ENCODE results near the gene SENP3.

Gene SENP3

DNA sequence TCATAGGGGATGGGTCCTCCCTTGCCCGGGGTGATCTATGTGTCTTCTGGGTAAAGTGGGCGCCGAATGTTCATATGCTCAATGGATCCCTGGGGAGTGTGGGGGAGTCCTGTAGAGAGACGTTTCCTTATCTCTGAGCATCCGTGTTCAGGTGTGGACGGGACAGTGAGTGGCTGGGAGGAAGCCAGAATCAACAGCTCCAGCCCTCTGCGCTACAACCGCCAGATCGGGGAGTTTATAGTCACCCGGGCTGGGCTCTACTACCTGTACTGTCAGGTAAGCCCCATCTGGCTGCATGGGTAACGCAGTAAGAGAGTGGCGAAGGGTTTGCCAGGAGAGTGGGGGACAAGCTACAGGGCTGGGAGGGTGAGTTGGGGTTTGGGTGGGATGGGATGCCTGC, 5.1 kb upstream of the SENP3 start:
- DNase-seq (ENCODE audit: low spot score) = no peak

DNA sequence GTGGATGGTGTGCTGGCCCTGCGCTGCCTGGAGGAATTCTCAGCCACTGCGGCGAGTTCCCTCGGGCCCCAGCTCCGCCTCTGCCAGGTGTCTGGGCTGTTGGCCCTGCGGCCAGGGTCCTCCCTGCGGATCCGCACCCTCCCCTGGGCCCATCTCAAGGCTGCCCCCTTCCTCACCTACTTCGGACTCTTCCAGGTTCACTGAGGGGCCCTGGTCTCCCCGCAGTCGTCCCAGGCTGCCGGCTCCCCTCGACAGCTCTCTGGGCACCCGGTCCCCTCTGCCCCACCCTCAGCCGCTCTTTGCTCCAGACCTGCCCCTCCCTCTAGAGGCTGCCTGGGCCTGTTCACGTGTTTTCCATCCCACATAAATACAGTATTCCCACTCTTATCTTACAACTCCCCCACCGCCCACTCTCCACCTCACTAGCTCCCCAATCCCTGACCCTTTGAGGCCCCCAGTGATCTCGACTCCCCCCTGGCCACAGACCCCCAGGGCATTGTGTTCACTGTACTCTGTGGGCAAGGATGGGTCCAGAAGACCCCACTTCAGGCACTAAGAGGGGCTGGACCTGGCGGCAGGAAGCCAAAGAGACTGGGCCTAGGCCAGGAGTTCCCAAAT, 4.5 kb upstream of the SENP3 start:
- DNase-seq (ENCODE audit: low spot score) = no peak

DNA sequence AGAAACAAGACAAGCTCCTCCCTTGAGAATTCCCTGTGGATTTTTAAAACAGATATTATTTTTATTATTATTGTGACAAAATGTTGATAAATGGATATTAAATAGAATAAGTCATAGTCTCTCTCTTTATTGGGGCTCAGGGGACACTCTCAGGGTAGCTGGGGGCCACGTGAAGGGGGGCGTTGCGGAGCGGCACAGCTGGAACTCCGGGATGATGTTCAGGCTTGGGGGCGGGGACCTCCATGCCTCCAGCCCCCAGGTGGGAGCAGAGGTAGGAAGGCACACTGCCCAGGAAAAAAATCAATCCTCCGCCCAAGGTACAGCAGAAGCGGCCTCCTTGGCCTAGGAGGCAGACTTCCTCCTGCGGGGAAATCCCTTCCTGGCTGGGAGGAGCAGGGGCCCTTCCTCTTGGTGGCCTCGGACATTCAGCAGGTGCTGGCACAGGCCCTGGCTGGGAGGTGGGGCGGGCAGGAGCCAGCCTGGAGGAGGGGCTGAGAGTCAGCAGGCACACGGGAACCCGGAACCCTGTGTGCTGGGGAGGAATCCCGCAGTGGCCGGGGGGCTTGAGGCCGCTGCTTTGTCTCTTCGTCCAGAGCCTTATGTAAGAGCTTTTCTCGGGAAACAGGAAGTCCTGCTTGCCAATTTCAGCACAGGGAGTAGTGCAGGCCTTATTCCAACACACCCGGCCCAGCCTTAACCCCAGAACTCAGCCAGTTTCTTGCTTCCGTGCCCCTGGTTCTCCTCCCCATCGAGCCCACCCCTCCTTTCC, 3.8 kb upstream of the SENP3 start:
- no peak for DNase-seq (ENCODE audit: low spot score)

DNA sequence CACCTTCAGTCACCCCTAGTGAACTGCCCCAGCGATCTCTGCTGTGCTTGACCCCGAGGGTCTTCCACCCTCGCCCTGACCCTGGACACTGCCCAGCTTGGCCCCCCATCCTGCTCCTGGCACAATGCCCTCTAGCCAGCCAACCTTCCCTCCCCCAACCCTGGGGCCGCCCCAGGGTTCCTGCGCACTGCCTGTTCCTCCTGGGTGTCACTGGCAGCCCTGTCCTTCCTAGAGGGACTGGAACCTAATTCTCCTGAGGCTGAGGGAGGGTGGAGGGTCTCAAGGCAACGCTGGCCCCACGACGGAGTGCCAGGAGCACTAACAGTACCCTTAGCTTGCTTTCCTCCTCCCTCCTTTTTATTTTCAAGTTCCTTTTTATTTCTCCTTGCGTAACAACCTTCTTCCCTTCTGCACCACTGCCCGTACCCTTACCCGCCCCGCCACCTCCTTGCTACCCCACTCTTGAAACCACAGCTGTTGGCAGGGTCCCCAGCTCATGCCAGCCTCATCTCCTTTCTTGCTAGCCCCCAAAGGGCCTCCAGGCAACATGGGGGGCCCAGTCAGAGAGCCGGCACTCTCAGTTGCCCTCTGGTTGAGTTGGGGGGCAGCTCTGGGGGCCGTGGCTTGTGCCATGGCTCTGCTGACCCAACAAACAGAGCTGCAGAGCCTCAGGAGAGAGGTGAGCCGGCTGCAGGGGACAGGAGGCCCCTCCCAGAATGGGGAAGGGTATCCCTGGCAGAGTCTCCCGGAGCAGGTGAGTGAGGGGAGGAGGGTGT, 3.0 kb upstream of the SENP3 start, which contains the start of gene TNFSF13:
Gene TNFSF13, plus strand, starts transcription at position 207 of the 776 bp plus-strand sequence. Its CDS starts 290 bp downstream, at position 497.
- DNase-seq (ENCODE audit: low spot score) = no peak

DNA sequence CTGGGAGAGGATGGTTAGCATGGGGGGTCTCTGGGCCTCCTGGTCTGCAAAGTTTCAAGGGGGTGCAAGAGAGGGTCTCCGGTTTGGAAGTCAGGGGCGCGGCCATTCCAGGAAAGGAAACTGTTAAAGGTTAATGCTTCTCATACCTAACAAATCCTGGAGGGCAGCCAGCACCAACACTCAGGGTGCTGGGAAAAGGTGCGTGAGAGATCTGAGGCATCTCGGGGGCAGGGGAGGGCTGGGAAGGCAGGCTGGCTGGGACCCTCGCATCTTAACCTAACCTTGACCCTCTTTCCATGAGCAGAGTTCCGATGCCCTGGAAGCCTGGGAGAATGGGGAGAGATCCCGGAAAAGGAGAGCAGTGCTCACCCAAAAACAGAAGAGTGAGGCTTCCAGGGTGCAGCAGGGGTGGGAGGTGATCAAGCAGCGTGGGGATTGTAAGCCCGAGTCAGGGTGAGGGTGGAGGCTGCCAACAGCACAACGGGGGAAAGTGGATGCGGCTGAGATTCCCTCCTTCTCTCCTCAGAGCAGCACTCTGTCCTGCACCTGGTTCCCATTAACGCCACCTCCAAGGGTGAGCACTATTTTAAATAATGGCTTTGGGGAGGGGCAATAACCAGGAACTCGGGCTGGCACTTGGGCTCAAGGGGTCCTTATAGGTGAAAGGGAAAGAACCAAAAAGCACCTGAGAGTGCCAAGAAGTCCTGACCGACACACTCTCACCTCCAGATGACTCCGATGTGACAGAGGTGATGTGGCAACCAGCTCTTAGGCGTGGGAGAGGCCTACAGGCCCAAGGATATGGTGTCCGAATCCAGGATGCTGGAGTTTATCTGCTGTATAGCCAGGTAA, 2.2 kb upstream of the SENP3 start:
- DNase-seq (ENCODE audit: low spot score) = no peak

DNA sequence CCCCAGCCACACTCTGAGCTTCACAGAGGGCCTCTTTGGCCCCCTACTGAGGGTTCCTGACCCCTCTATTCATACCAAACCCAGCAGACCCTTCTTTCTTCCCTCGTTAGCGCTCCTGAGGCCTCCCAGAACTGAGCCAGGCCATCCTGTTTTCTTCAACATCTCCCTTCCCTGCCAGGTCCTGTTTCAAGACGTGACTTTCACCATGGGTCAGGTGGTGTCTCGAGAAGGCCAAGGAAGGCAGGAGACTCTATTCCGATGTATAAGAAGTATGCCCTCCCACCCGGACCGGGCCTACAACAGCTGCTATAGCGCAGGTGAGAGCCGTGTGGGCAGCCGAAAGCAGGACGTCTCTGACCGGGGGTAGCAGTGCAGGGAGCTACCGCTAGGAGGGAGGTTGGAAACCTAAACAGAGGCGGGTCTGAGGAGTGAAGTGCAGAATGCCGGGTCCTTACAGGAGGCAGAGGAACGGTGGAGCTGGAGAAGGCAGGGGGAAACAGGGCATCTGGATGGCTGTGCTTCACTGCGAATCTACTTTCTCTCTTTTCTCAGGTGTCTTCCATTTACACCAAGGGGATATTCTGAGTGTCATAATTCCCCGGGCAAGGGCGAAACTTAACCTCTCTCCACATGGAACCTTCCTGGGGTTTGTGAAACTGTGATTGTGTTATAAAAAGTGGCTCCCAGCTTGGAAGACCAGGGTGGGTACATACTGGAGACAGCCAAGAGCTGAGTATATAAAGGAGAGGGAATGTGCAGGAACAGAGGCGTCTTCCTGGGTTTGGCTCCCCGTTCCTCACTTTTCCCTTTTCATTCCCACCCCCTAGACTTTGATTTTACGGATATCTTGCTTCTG, 1.3 kb upstream of the SENP3 start:
- no peak for DNase-seq (ENCODE audit: low spot score)

DNA sequence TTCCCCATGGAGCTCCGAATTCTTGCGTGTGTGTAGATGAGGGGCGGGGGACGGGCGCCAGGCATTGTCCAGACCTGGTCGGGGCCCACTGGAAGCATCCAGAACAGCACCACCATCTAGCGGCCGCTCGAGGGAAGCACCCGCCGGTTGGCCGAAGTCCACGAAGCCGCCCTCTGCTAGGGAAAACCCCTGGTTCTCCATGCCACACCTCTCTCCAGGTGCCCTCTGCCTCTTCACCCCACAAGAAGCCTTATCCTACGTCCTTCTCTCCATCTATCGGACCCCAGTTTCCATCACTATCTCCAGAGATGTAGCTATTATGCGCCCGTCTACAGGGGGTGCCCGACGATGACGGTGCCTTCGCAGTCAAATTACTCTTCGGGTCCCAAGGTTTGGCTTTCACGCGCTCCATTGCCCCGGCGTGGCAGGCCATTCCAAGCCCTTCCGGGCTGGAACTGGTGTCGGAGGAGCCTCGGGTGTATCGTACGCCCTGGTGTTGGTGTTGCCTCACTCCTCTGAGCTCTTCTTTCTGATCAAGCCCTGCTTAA, 617 bp upstream of the SENP3 start:
- DNase-seq (ENCODE audit: low spot score) = peak; percentile 95

DNA sequence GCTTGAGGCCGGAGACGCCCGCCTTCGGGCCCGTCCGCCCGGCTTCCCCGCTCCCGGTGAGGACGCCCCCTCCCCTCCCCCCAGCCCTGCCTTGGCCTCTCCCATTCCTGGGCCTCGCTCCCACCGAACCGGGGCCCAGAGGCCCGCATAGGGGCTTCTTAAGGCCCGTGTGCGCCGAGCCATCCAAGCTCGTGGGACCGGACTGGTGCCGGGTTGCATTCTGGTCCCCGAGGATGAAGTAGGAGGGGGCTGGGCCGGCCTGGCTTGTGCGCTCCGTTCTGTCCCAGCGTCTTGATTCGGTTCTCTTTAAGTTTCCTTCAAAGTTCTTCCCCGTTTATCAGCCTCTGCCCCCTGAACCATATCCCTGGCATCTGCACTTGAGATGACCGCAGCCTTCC, 488 bp downstream of the SENP3 start:
- no peak for DNase-seq (ENCODE audit: low spot score)

DNA sequence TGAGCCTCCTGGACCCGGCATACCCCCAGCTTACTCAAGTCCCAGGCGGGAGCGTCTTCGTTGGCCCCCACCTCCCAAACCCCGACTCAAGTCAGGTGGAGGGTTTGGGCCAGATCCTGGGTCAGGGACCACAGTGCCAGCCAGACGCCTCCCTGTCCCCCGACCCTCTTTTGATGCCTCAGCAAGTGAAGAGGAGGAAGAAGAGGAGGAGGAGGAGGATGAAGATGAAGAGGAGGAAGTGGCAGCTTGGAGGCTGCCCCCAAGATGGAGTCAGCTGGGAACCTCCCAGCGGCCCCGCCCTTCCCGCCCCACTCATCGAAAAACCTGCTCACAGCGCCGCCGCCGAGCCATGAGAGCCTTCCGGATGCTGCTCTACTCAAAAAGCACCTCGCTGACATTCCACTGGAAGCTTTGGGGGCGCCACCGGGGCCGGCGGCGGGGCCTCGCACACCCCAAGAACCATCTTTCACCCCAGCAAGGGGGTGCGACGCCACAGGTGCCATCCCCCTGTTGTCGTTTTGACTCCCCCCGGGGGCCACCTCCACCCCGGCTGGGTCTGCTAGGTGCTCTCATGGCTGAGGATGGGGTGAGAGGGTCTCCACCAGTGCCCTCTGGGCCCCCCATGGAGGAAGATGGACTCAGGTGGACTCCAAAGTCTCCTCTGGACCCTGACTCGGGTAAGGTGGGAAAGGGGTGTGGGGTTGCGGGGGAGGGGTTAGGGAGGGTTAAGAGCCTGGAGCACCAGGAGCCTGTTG, 1.6 kb downstream of the SENP3 start:
- DNase-seq (ENCODE audit: low spot score) = no peak

DNA sequence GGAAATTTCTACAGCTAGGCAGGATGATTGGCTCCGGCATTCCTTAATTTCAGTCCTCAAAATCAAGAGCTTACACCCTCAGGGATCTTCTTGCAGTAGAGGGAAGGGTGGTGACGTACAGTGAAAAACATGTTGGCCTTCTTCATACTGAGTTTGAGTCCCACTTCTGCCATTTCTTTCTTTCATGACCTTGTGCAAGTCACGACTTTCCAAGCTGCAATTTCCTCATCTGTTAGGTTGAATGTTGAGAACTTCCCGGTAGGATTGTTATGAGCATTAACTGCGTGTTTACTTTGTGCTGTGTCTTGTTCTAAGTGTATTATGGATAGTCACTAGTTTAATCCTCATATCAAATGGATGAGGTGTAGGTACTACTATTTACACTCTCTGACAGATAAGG, 7.9 kb downstream of the SENP3 start:
- no peak for DNase-seq (ENCODE audit: low spot score)

DNA sequence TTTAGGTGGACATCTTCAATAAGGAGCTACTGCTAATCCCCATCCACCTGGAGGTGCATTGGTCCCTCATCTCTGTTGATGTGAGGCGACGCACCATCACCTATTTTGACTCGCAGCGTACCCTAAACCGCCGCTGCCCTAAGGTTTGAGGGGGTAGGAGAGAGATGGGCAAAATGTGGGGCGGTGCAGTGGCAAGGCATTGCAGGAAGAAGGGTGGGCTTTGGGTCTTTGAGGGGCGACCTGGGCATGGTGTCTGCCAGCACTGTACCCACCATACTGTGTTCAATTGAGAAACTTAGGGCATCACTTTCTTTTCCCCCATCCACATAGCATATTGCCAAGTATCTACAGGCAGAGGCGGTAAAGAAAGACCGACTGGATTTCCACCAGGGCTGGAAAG, 8.6 kb downstream of the SENP3 start:
- DNase-seq (ENCODE audit: low spot score) = no peak

DNA sequence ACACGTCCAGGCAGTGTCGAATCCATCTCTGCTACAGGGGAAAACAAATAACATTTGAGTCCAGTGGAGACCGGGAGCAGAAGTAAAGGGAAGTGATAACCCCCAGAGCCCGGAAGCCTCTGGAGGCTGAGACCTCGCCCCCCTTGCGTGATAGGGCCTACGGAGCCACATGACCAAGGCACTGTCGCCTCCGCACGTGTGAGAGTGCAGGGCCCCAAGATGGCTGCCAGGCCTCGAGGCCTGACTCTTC, 10.5 kb downstream of the SENP3 start:
- no peak for DNase-seq (ENCODE audit: low spot score)

DNA sequence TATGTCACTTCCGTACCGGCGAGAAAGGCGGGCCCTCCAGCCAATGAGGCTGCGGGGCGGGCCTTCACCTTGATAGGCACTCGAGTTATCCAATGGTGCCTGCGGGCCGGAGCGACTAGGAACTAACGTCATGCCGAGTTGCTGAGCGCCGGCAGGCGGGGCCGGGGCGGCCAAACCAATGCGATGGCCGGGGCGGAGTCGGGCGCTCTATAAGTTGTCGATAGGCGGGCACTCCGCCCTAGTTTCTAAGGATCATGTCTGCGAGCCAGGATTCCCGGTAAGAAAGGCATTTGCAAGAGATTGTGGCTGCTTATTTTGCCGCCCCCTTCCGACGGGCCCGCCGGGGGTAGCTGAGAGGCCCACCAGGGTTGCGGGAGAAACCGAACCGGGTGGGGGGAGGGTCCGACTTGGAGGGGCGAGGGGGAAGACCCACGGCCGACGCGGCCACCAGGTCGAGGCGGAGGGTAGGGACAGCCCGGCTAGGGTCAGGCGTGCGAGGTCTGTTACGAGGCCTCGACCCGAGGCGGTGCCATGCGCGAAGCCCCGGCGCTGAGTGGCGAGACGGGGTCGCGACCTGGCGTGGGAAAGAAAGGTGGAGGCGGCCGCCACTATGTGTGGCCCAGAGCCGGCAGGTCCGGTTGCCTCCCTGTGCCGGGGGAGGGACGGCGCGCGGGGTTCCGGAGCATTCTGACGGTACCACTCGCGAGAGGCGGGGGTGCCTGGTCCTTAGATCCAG, 11.0 kb downstream of the SENP3 start:
- peak; percentile 98 for DNase-seq (ENCODE audit: low spot score)

DNA sequence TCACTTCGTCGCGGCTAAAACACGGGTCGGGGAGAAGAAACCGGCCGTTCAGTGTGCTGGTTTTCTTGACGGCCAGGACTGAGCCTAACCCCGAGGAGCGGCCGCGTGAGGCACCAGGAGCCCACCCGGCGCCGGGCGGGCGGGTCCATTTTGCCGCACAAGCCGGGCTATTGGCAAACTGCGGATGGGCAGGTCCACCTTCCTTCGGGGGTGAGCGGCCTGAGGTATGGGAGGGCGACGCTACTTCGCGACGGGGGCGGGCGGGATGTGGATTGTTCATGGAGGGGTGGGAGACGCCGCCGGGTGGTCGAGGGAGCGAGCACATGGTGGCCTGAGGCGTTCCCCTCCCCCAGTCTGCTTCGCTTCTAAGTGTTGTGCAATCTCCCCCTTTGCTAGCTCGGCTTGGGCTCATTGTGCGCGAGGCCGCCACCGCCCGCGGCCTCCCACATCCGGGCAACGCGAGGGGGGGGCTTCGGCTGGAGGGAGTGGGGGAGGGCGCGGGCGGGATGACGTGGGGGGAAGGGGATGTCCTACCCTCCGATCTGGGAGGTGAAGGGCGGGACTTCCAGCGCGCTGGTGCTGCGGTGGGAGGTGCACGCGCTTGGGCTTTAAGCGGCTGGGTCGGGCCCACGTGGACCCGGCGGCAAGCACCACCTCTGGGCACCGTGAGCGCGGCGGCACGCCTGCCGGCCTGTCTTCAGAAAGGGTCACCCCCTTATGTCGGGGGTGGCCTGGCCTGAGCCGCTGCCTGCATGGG, 11.8 kb downstream of the SENP3 start:
- DNase-seq (ENCODE audit: low spot score) = peak; percentile 88

DNA sequence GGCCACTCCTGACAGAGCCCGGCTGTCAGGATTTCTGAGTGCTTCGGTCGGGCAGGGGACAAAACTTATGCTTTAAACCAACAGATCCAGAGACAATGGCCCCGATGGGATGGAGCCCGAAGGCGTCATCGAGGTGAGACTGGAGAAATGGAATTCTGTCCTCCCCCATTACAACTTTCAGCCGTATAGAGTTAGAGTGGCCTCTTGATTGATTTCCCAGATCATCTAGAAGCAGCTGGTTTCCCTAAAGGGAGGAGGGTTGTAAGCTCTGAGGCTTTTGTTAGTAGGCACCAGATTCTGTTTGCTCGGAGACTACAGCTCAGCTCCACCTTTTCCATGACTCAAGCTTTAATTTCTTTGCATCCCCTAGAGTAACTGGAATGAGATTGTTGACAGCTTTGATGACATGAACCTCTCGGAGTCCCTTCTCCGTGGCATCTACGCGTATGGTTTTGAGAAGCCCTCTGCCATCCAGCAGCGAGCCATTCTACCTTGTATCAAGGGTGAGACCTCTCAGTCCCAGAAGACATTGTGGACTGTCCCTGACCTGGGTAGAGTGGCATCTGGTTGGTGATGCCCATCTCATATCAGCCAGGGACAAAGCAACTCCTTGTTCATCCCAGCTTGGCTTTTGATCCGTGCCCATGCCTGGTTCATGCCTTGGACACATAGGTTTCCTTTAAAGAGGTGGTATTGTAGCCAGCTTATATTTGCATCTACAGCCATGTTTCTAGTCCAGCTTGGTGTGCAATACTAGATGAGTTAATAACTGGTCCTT, 12.6 kb downstream of the SENP3 start:
- DNase-seq (ENCODE audit: low spot score) = no peak

DNA sequence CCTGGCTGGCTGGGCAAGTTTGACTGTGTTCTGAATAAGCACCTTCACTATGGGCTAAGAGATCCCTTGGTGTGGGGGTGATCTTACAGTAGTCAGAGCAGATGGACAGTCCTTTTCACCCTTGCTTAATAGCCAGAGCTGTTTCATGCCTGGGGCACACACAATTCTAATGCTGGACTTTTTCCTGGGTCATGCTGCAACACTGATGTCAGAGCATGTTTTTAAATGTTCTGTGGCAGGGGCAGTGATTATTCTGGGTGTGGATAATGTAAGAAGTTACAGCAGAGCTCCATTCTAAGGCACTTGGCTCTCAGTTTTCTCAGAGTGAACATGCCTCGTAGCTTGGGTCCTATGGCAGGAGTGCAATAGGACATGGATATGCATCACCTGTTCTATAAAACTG, 13.8 kb downstream of the SENP3 start:
- no peak for DNase-seq (ENCODE audit: low spot score)

DNA sequence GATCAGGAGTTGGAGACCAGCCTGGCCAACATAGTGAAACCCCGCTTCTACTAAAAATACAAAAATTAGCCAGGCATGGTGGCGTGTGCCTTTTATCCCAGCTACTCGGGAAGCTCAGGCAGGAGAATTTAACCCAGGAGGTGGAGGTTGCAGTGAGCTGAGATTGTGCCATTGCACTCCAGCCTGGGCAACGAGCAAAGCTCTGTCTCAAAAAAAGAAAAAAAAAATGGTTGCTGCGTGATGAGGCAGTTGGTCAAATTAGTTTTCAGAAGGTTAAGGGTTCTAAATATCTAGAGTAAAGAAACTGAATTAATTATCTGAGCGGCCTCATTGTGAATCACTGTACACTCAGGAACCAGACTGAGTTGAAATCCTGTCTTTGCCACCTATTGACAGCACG, 14.2 kb downstream of the SENP3 start:
- DNase-seq (ENCODE audit: low spot score) = no peak

DNA sequence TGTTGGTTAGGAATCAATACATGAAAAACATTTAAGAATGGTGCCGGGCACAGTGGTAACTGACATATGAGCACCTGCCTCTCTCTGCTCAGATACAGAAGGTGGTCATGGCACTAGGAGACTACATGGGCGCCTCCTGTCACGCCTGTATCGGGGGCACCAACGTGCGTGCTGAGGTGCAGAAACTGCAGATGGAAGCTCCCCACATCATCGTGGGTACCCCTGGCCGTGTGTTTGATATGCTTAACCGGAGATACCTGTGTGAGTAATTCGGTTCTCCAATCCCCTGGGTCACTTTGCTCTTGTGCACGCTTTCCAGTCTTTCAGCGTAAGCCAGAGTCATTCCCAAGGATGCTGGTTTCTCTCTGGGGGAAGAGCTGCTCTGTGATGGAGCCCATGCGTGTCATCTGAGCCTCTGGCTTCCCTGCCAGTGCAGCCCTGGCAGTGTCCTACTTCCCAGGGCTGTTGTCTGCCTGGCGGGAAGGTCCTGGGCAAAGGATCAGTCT, 14.8 kb downstream of the SENP3 start:
- DNase-seq (ENCODE audit: low spot score) = no peak
